Vagina (tissue), 2 donors: ENCODE results near the gene TCF25. TPM values are rescaled to one million over a fixed set of nuclear protein-coding genes. Genes with fewer than 3 reads are reported as not detected.

ENCODE experiments used
- DNase-seq, 2 donors: peaks; one replicate each; pipeline ENCODE4 v3.0.0-alpha.2; 2017; ENCODE audit errors: extremely low spot score in 2 of 2
- H3K27ac ChIP-seq: fragments of 200-600 bp; sonication (generic); one replicate; pipeline ENCODE4 v1.5.1; 2019
- H3K27me3 ChIP-seq: fragments of 200-600 bp; sonication (generic); one replicate; pipeline ENCODE4 v1.5.1; 2019
- H3K36me3 ChIP-seq, 2 donors: fragments of 200-600 bp; sonication (generic); one replicate each; pipeline ENCODE4 v1.5.1; 2017 to 2019
- H3K4me1 ChIP-seq: fragments of 200-600 bp; sonication (generic); one replicate; pipeline ENCODE4 v1.5.1; 2019
- H3K4me3 ChIP-seq, 2 donors: fragments of 200-600 bp; sonication (generic); 1 replicate in 1 of 2; 2 replicates in 1 of 2; pipeline ENCODE4 v1.5.1; 2016 to 2019
- H3K9me3 ChIP-seq: fragments of 200-600 bp; sonication (generic); one replicate; pipeline ENCODE4 v1.5.1; 2019
- POLR2A ChIP-seq, 2 donors: fragments of 450-650 bp; IDR thresholded peaks; one replicate each; pipeline ENCODE4 v1.6.1; 2017; ENCODE audit warnings: antibody characterized with exemption in 2 of 2, mild to moderate bottlenecking in 2 of 2, moderate library complexity in 2 of 2
- POLR2AphosphoS5 ChIP-seq, 2 donors: sonication (generic); formaldehyde crosslinking; IDR thresholded peaks; one replicate each; pipeline ENCODE4 v1.9.0; 2017; ENCODE audit warnings: antibody characterized with exemption in 2 of 2, mild to moderate bottlenecking in 2 of 2, low read depth in 1 of 2; ENCODE audit not compliant: insufficient read depth in 1 of 2
- intact Hi-C: fragments of 100-400 bp; cut with DNase I; formaldehyde crosslinking; loops from one replicate; pipeline ENCODE4 v1.15.1; 2023
- total RNA-seq: library from RNA; depleted of rRNA; stranded (reverse); fragments of >200 nt; gene quantifications from one replicate; pipeline ENCODE4 v1.2.3, GENCODE V29; 2016
- TF ChIP-seq, protein P1 (sequence below), 3 experiments: fragments of 450-650 bp in 2 of 3; fragments of 200-600 bp in 1 of 3; sonication (generic) in 1 of 3; IDR thresholded peaks; one replicate each; pipeline ENCODE4 v1.5.1; 2017 to 2019; ENCODE audit warnings: antibody characterized with exemption in 3 of 3, mild to moderate bottlenecking in 2 of 3, moderate library complexity in 2 of 3

TCF25 gene
- total RNA-seq, 1 donor from 2014 or later, result 132 TPM

DNA sequence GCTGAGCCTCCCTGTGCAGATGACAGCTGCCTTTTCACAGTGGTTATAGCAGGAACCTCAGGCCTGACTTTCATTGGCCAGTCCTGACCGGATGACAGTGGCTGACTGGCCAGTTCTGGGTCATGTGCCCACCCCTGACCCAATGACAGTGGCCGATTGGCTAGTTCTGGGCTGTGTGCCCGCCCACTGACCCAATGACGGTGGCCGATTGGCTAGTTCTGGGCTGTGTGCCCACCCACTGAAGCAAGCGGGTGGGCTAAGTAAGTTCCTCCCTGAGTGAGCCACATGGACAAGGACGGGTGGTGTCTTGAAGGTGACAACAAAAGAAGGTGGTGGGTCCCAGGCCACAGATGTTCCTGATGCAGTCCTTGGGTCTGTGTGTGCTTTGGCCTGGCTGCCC, 84.7 kb downstream of the TCF25 start:
- no peaks in the 10 kb centered on the region for H3K4me1 ChIP-seq
- no peak for DNase-seq
- H3K27me3 ChIP-seq, result no peaks in the 10 kb centered on the region
- no peak overlapping the region for H3K4me3 ChIP-seq
- H3K36me3 ChIP-seq, result peaks cover 0 to 26% of the 10 kb centered on the region in 2 donors
- intact Hi-C loops, result no loop called here
- TF ChIP-seq, protein P1, sequence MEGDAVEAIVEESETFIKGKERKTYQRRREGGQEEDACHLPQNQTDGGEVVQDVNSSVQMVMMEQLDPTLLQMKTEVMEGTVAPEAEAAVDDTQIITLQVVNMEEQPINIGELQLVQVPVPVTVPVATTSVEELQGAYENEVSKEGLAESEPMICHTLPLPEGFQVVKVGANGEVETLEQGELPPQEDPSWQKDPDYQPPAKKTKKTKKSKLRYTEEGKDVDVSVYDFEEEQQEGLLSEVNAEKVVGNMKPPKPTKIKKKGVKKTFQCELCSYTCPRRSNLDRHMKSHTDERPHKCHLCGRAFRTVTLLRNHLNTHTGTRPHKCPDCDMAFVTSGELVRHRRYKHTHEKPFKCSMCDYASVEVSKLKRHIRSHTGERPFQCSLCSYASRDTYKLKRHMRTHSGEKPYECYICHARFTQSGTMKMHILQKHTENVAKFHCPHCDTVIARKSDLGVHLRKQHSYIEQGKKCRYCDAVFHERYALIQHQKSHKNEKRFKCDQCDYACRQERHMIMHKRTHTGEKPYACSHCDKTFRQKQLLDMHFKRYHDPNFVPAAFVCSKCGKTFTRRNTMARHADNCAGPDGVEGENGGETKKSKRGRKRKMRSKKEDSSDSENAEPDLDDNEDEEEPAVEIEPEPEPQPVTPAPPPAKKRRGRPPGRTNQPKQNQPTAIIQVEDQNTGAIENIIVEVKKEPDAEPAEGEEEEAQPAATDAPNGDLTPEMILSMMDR (IDR thresholded peaks at IDR 0.05), result no peak
- TF ChIP-seq POLR2A (IDR thresholded peaks at IDR 0.05) (no peak), POLR2AphosphoS5 (IDR thresholded peaks at IDR 0.05; ENCODE audit: insufficient read depth in 1 of 2, low read depth in 1 of 2) (no peak)
- no peaks in the 10 kb centered on the region for H3K9me3 ChIP-seq
- H3K27ac ChIP-seq, result no peak overlapping the region

DNA sequence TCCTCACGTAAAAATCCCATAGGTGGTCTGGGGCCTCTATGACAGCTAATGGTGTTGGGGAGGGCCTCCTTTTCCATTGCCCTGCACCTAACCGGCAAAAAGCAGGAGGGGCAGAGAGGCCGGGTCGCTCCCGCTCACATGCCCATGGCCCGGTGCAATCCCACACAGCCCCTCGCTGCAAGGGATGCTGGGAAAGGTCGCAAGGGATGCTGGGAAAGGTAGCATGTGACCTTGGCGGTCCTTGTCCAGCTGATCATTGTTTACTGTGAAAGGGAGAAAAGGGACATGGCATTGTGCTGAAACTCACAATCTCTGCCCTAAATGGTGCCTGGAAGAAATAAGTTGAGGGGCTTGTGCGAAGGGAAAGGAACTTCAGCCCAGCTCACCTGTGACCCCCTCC, 85.2 kb downstream of the TCF25 start:
- intact Hi-C loops, result no loop called here
- H3K36me3 ChIP-seq, result peaks cover 0 to 26% of the 10 kb centered on the region in 2 donors
- no peak overlapping the region for H3K27ac ChIP-seq

DNA sequence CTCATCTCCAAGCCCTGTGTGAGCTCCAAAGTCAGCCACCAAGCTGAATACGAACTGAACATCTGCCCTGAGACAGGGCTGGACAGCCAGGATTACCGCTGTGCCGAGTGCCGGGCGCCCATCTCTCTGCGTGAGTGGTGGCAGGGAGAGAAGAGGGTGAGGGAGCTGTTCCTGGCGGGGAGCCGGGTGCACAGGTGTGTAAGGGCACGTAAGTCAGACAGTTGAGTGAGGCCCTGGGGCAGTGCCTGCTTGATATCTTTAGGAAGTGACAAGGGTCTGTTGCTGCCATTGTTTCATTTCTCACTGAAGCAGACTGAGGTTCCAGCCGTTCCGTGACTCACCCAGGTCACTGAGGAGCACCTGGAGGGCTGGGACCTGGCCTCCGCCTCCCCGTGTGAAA, 87.6 kb downstream of the TCF25 start:
- peaks cover 0 to 25% of the 10 kb centered on the region in 2 donors for H3K36me3 ChIP-seq
- intact Hi-C loops, result no loop called here

More for the DNA sequence above, 85.2 kb downstream of the TCF25 start:
- no peak for DNase-seq
- no peak for TF ChIP-seq POLR2AphosphoS5 (IDR thresholded peaks at IDR 0.05; ENCODE audit: insufficient read depth in 1 of 2, low read depth in 1 of 2)
- TF ChIP-seq POLR2A (IDR thresholded peaks at IDR 0.05), result no peak
- TF ChIP-seq, protein P1 (IDR thresholded peaks at IDR 0.05), result no peak
- Histone ChIP-seq H3K4me3 (no peak overlapping the region), H3K27me3 (no peaks in the 10 kb centered on the region), H3K4me1 (no peaks in the 10 kb centered on the region), H3K9me3 (no peaks in the 10 kb centered on the region)

More for the DNA sequence above, 87.6 kb downstream of the TCF25 start:
- Histone ChIP-seq H3K4me3 (no peak overlapping the region), H3K27me3 (no peaks in the 10 kb centered on the region), H3K9me3 (no peaks in the 10 kb centered on the region), H3K27ac (no peak overlapping the region), H3K4me1 (no peaks in the 10 kb centered on the region)
- no peak for DNase-seq
- TF ChIP-seq, protein P1 (IDR thresholded peaks at IDR 0.05), result no peak
- TF ChIP-seq POLR2A (IDR thresholded peaks at IDR 0.05) (no peak), POLR2AphosphoS5 (IDR thresholded peaks at IDR 0.05; ENCODE audit: insufficient read depth in 1 of 2, low read depth in 1 of 2) (no peak)

Other genes with a start within 250 kb of the TCF25 start
- gene CHMP1A, start 215.9 kb upstream of the TCF25 start, total RNA-seq, result 117 TPM
- 5.2 TPM for gene SPATA33, start 215.8 kb upstream of the TCF25 start, total RNA-seq
- gene CDK10, start 186.9 kb upstream of the TCF25 start, total RNA-seq, result 44.0 TPM
- gene SPATA2L, start 171.9 kb upstream of the TCF25 start, total RNA-seq, result 16.2 TPM
- gene VPS9D1, start 152.7 kb upstream of the TCF25 start, total RNA-seq, result 10.1 TPM
- 57.0 TPM for gene ZNF276, start 152.1 kb upstream of the TCF25 start, total RNA-seq
- 12.0 TPM for gene FANCA, start 56.9 kb upstream of the TCF25 start, total RNA-seq
- gene SPIRE2, start 45.1 kb upstream of the TCF25 start, total RNA-seq, result 2.2 TPM
- 4.4 TPM for gene MC1R, start 45.3 kb downstream of the TCF25 start, total RNA-seq
- 19.2 TPM for gene TUBB3, start 49.8 kb downstream of the TCF25 start, total RNA-seq
- 94.5 TPM for gene DEF8, start 75.2 kb downstream of the TCF25 start, total RNA-seq
- gene DBNDD1, start 145.9 kb downstream of the TCF25 start, total RNA-seq, result 8.1 TPM
- not detected for gene PRDM7, start 203.7 kb downstream of the TCF25 start, total RNA-seq